Lung (tissue), 12 donors: ENCODE data around the gene COBLL1. TPM values are rescaled to one million over a fixed set of nuclear protein-coding genes. Genes with fewer than 3 reads are reported as not detected.

Experiments used
- ATAC-seq: fragments of 200-7000 bp; cut with Tn5 transposase; one replicate; pipeline ENCODE4 v1.9.1; 2020; ENCODE audit warnings: moderate number of reproducible peaks; ENCODE audit not compliant: insufficient read depth, low FRiP score
- DNase-seq, 3 donors: peaks; one replicate each; pipeline ENCODE4 v3.0.0-alpha.2; 2013 to 2017
- H3K27ac ChIP-seq, 2 donors: one replicate each; pipeline ENCODE4 v1.5.1; 2013; ENCODE audit warnings: mild to moderate bottlenecking in 2 of 2, moderate library complexity in 2 of 2, control low read depth in 1 of 2, inconsistent platforms in 1 of 2, low read depth in 1 of 2, low read length in 1 of 2
- H3K27me3 ChIP-seq, 3 donors: one replicate each; pipeline ENCODE4 v1.5.1; 2013; ENCODE audit warnings: low read length in 2 of 3; ENCODE audit not compliant: control insufficient read depth in 3 of 3, insufficient read depth in 3 of 3
- H3K36me3 ChIP-seq, 4 donors: one replicate each; pipeline ENCODE4 v1.5.1; 2013; ENCODE audit warnings: low read length in 4 of 4, mild to moderate bottlenecking in 1 of 4, moderate library complexity in 1 of 4; ENCODE audit not compliant: control insufficient read depth in 4 of 4, insufficient read depth in 4 of 4
- H3K4me1 ChIP-seq, 5 donors: one replicate each; pipeline ENCODE4 v1.5.1; 2013; ENCODE audit warnings: low read length in 5 of 5, mild to moderate bottlenecking in 2 of 5, moderate library complexity in 1 of 5; ENCODE audit not compliant: control insufficient read depth in 5 of 5, insufficient read depth in 5 of 5
- H3K4me3 ChIP-seq: one replicate; pipeline ENCODE4 v1.5.1; 2013; ENCODE audit warnings: mild to moderate bottlenecking, control low read depth, moderate library complexity
- H3K9ac ChIP-seq, 2 donors: one replicate each; pipeline ENCODE4 v1.5.1; 2013; ENCODE audit warnings: low read length in 2 of 2, control low read depth in 1 of 2; ENCODE audit not compliant: insufficient read depth in 1 of 2
- H3K9me3 ChIP-seq, 4 donors: one replicate each; pipeline ENCODE4 v1.5.1; 2013; ENCODE audit warnings: low read length in 3 of 4, mild to moderate bottlenecking in 1 of 4, moderate library complexity in 1 of 4; ENCODE audit not compliant: control insufficient read depth in 4 of 4, insufficient read depth in 3 of 4
- WGBS, 2 donors: extraction: QIAGEN DNeasy Blood & Tissue Kit; methylation state at CpG; one replicate each; pipeline ENCODE4 v1.1.7; 2013; 5-methylcytosine and 5-hydroxymethylcytosine counted together
- polyA plus RNA-seq, 2 donors: library from polyadenylated mRNA; stranded (reverse); fragments of 200-250 nt; gene quantifications; one replicate each; pipeline ENCODE4 v1.2.1, GENCODE V29; 2013
- total RNA-seq, 2 donors: library from RNA; depleted of rRNA in 1 of 2; stranded (reverse); fragments of >200 nt in 1 of 2; gene quantifications; one replicate each; pipeline ENCODE4 v1.2.1, GENCODE V29; 2014 to 2021
- TF ChIP-seq, protein P1 (sequence below): IDR thresholded peaks from 2 replicates; pipeline ENCODE4 v1.5.1; 2012; ENCODE audit warnings: mild to moderate bottlenecking; ENCODE audit errors: control extremely low read depth, extremely low read depth
- donor health status: control.
- donor health status: control.
- donor health status: Bipolar disorder and iron deficiency.
- donor health status: healthy.
- donor health status: DM: yes; HTN: yes; CAD: no.

COBLL1 gene
- total and polyA plus RNA-seq, 4 donors = 13.0 to 86.5 (median 53.7) TPM

DNA sequence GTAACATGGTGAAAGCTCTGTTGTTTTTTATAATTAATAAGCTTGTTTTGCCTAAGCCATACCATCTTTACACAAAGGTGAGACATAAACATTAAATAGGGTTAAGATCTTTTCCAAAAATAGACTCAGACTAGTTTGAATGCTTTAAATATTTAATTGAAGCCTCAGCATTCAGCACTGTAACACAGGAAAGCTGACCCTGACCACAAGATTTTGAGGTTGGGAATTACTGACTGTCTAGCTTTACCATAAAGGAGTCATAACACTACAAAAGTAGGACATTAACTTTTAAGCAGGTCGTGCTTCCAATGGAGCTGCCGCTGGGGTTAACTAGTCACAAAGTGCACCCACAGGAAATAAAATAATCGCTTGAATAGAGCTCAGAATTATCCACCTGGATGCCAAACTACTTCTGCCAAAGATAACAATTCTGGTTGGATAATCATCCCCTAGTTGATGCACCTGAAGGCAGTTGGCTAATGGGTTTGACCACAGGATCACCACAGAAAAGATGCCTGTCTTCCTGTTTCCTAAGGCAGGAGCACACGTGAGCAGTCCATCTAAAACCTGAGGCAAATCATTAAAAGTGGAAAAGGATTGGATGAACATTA is 106.2 kb downstream of the COBLL1 start:
- ATAC-seq (no peak), DNase-seq (no peak)
- WGBS, 2 donors = 42 to 64% methylated on average over 4 of the region's 4 CpGs
- H3K4me1 ChIP-seq = peaks cover 0 to 5% (median 0%) of the 10 kb centered on the region in 5 donors
- H3K9ac ChIP-seq = no peak overlapping the region
- no peaks in the 10 kb centered on the region for H3K36me3 ChIP-seq
- H3K4me3 ChIP-seq = no peak overlapping the region
- H3K9me3 ChIP-seq = no peaks in the 10 kb centered on the region
- H3K27me3 ChIP-seq = no peaks in the 10 kb centered on the region
- TF ChIP-seq, protein P1, sequence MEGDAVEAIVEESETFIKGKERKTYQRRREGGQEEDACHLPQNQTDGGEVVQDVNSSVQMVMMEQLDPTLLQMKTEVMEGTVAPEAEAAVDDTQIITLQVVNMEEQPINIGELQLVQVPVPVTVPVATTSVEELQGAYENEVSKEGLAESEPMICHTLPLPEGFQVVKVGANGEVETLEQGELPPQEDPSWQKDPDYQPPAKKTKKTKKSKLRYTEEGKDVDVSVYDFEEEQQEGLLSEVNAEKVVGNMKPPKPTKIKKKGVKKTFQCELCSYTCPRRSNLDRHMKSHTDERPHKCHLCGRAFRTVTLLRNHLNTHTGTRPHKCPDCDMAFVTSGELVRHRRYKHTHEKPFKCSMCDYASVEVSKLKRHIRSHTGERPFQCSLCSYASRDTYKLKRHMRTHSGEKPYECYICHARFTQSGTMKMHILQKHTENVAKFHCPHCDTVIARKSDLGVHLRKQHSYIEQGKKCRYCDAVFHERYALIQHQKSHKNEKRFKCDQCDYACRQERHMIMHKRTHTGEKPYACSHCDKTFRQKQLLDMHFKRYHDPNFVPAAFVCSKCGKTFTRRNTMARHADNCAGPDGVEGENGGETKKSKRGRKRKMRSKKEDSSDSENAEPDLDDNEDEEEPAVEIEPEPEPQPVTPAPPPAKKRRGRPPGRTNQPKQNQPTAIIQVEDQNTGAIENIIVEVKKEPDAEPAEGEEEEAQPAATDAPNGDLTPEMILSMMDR = no peak
- H3K27ac ChIP-seq = no peak overlapping the region

DNA sequence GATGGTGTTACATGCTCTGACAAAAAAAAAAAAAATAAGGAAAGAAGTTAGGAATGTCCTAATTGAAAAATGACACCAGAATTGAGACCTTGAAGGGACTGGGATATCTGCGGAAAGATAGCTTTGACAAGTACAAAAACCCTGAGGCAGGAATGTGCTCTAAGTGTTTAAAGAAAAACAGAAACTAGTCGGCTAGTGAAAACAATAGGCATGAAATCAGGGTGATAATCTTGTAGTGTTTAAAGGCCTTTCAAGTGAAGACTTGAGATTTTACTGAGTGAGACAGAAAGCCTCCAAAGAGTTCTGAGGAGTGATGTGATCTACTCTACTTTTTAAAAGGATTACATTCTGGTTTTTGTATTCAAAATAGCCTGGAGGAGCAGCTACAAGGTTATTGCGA is 107.4 kb downstream of the COBLL1 start:
- ATAC-seq = no peak

DNA sequence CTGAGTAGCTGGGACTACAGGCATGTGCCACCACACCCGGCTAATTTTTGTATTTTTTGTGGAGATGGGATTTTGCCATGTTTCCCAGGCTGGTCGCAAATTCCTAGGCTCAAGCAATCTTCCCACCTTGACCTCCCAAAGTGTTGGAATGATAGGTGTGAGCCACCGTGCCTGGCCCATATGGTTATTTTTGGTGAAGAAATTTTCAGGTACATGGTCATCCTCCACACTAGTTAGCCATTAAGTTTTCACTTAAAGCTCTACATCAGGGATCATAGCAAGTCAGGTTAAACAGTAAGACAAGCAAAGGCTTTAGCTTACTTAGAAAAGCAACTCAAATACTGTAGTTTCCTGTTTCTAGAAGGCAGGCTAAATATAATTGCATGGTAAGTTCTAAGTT is 116.1 kb downstream of the COBLL1 start:
- TF ChIP-seq, protein P1 = no peak
- 77 to 91% methylated on average over 3 of the region's 3 CpGs for WGBS, 2 donors
- H3K27ac ChIP-seq = no peak overlapping the region
- peaks cover 0 to 9% (median 0%) of the 10 kb centered on the region in 5 donors for H3K4me1 ChIP-seq
- peaks cover 0 to 1% (median under 1%) of the 10 kb centered on the region in 4 donors for H3K36me3 ChIP-seq
- H3K27me3 ChIP-seq = no peaks in the 10 kb centered on the region
- DNase-seq = no peak
- no peak for ATAC-seq
- no peak overlapping the region for H3K4me3 ChIP-seq
- H3K9me3 ChIP-seq = no peaks in the 10 kb centered on the region
- H3K9ac ChIP-seq = no peak overlapping the region

More for the DNA sequence above, 107.4 kb downstream of the COBLL1 start:
- no peaks in the 10 kb centered on the region for H3K36me3 ChIP-seq
- no peaks in the 10 kb centered on the region for H3K9me3 ChIP-seq
- H3K27me3 ChIP-seq = no peaks in the 10 kb centered on the region
- peak overlapping the region in 1 of 2 donors; percentile 9 for H3K27ac ChIP-seq
- peaks cover 0 to 2% (median 0%) of the 10 kb centered on the region in 5 donors for H3K4me1 ChIP-seq
- DNase-seq = no peak
- no peak overlapping the region for H3K9ac ChIP-seq
- TF ChIP-seq, protein P1 = no peak
- no peak overlapping the region for H3K4me3 ChIP-seq
- 56 to 75% methylated on average over 3 of the region's 3 CpGs for WGBS, 2 donors
